K562 (cell line): ENCODE results near the gene PBX2. TPM values are rescaled to one million over a fixed set of nuclear protein-coding genes. Genes with fewer than 3 reads are reported as not detected.
A peak's percentile ranks its signal among the peaks of the same experiment; 100 is the strongest.

ENCODE experiments used
- CBX8 ChIP-seq: fragments of 200-600 bp; sonication (generic); IDR thresholded peaks from 2 replicates; pipeline ENCODE4 v1.6.1; 2012; ENCODE audit warnings: borderline replicate concordance, mixed run types, low read depth, mild to moderate bottlenecking, moderate library complexity, mixed read lengths, low read length, control low read depth, inconsistent platforms; ENCODE audit not compliant: poor library complexity, severe bottlenecking; ENCODE audit errors: extremely low read depth
- FOXJ3 ChIP-seq: sonication (generic); formaldehyde crosslinking; IDR thresholded peaks from 2 replicates; pipeline ENCODE4 v1.4.0; 2020; ENCODE audit warnings: mild to moderate bottlenecking, missing genetic modification reagents
- HMGN3 ChIP-seq: IDR thresholded peaks from 2 replicates; pipeline ENCODE4 v1.6.1; 2011; ENCODE audit warnings: borderline replicate concordance, low read depth, mild to moderate bottlenecking, mixed read lengths, low read length; ENCODE audit not compliant: insufficient read length; ENCODE audit errors: extremely low read depth
- HSF4 ChIP-seq: fragments of 250-450 bp; sonication (Bioruptor Pico); IDR thresholded peaks from 2 replicates; pipeline ENCODE4 v2.1.2; 2022; ENCODE audit warnings: mild to moderate bottlenecking, moderate library complexity, borderline replicate concordance
- MLX ChIP-seq, 2 experiments: fragments of 450-650 bp in 1 of 2; sonication (generic) in 1 of 2; formaldehyde crosslinking; conservative IDR thresholded peaks; 2 replicates each; pipeline versions ENCODE4 v1.4.0 to v1.8.1; 2020 to 2022; ENCODE audit warnings: mild to moderate bottlenecking in 1 of 2, missing genetic modification reagents in 1 of 2
- POLR3A ChIP-seq: IDR thresholded peaks from 2 replicates; pipeline ENCODE4 v1.6.1; 2011; ENCODE audit warnings: borderline replicate concordance, mild to moderate bottlenecking, moderate library complexity; ENCODE audit not compliant: insufficient read length, insufficient read depth; ENCODE audit errors: extremely low read depth
- PREB ChIP-seq: sonication (generic); formaldehyde crosslinking; IDR thresholded peaks from 2 replicates; pipeline ENCODE4 v1.8.1; 2023; ENCODE audit warnings: mild to moderate bottlenecking, missing genetic modification reagents
- RCOR1 ChIP-seq, 2 experiments: IDR thresholded peaks; 2 replicates each; pipeline ENCODE4 v1.6.1; 2012; ENCODE audit warnings: low read depth in 2 of 2, low read length in 2 of 2, borderline replicate concordance in 1 of 2, improper control_type of control experiment in 1 of 2
- RNF219 ChIP-seq: fragments of 250-450 bp; sonication (Bioruptor Pico); IDR thresholded peaks from 2 replicates; pipeline ENCODE4 v1.5.0; 2022; ENCODE audit warnings: mild to moderate bottlenecking
- RREB1 ChIP-seq: fragments of 250-450 bp; sonication (Bioruptor Pico); IDR thresholded peaks from 2 replicates; pipeline ENCODE4 v1.4.0; 2020
- SMC3 ChIP-seq: conservative IDR thresholded peaks from 2 replicates; pipeline ENCODE4 v1.6.1; 2011; ENCODE audit warnings: low read depth, low read length, improper control_type of control experiment; ENCODE audit not compliant: insufficient read depth
- YY1 ChIP-seq, 3 experiments: IDR thresholded peaks; 2 replicates each; pipeline ENCODE4 v1.6.1; 2011; ENCODE audit warnings: low read length in 2 of 3, mild to moderate bottlenecking in 2 of 3, moderate library complexity in 2 of 3, borderline replicate concordance in 1 of 3, control low read depth in 1 of 3, low read depth in 1 of 3; ENCODE audit not compliant: insufficient read depth in 3 of 3, insufficient replicate concordance in 2 of 3, control insufficient read depth in 1 of 3, insufficient read length in 1 of 3; ENCODE audit errors: extremely low read depth in 1 of 3
- ZNF431 ChIP-seq: sonication (generic); formaldehyde crosslinking; IDR thresholded peaks from 2 replicates; pipeline ENCODE4 v1.8.0; 2022; ENCODE audit warnings: mild to moderate bottlenecking, missing genetic modification reagents
- ZNF766 ChIP-seq: fragments of 200-800 bp; sonication (Bioruptor generic); conservative IDR thresholded peaks from 2 replicates; pipeline ENCODE4 v1.6.1; 2016; ENCODE audit warnings: missing genetic modification characterization, missing compliant biosample characterization
- polyA plus RNA-seq, 8 experiments: library from polyadenylated mRNA; depleted of rRNA in 4 of 8; stranded (reverse) in 5 of 8; unstranded in 3 of 8; fragments of >200 nt; fragmentation: Nextera tagmentation in 2 of 8; fragmentation: Illumina TruSeq in 1 of 8; extraction: Ambion mirVana in 2 of 8; extraction: Trizol in 1 of 8; gene quantifications; 2 replicates each; pipeline versions ENCODE4 v1.2.1 to v1.2.3, GENCODE V29; 2011 to 2014; ENCODE audit warnings: inconsistent platforms in 1 of 8, missing spikeins in 1 of 8
- total RNA-seq, 7 experiments: library from RNA; depleted of rRNA in 6 of 7; stranded (reverse); fragments of >200 nt in 6 of 7; fragmentation: Illumina TruSeq in 2 of 7; extraction: Trizol in 2 of 7; gene quantifications; 2 replicates each; pipeline versions ENCODE4 v1.2.1 to v1.2.3, GENCODE V29; 2011 to 2021; ENCODE audit warnings: low replicate concordance in 1 of 7

Gene PBX2
- total and polyA plus RNA-seq, 9 of the 15 experiments (the other 6 are each of a cell fraction or from before 2014, with no cell fraction given) = 1.9 to 134 (median 62.5) TPM

GRCh38 chr6:32176476-32177182 is 13.4 kb downstream of the PBX2 start (continued):
- no peak for TF ChIP-seq YY1 (IDR thresholded peaks at IDR 0.05; ENCODE audit: borderline replicate concordance in 1 of 3, control insufficient read depth in 1 of 3, extremely low read depth in 1 of 3, insufficient read depth in 3 of 3, insufficient read length in 1 of 3, insufficient replicate concordance in 2 of 3, low read depth in 1 of 3, low read length in 2 of 3)
- 0 out of 4 replicates have a peak, but pooled peaks of 1 of the 2 experiments have one; percentile 5 for TF ChIP-seq RCOR1 (IDR thresholded peaks at IDR 0.05; ENCODE audit: borderline replicate concordance in 1 of 2, low read depth in 2 of 2, low read length in 2 of 2)
- no peak for TF ChIP-seq RNF219 (CRISPR knock-in tag)
- no peak for TF ChIP-seq SMC3
- no peak for TF ChIP-seq CBX8
- no peak for TF ChIP-seq ZNF431
- TF ChIP-seq ZNF766 = no peak
- TF ChIP-seq RREB1 (CRISPR knock-in tag) = 0 out of 2 replicates have a peak, but pooled peaks have one; percentile 66
- no peak for TF ChIP-seq MLX (CRISPR knock-in tag; conservative IDR thresholded peaks at IDR 0.05)
- TF ChIP-seq POLR3A = no peak
- no peak for TF ChIP-seq PREB
- TF ChIP-seq HMGN3 = no peak
- no peak for TF ChIP-seq FOXJ3
- TF ChIP-seq HSF4 (CRISPR knock-in tag) = no peak
